Smooth muscle cell (in vitro differentiated cells): Measurements from ENCODE around the gene ZNF606. TPM values are rescaled to one million over a fixed set of nuclear protein-coding genes. Genes with fewer than 3 reads are reported as not detected.

Experiments
- DNase-seq: peaks from one replicate; lab custom pipeline; 2025; ENCODE audit not compliant: unreplicated experiment; lab: John Stamatoyannopoulos, UW
- H2AFZ ChIP-seq: fragments of 200-600 bp; sonication (generic); 2 replicates; pipeline ENCODE4 v1.6.0; 2016; ENCODE audit warnings: antibody characterized with exemption, low read depth, mild to moderate bottlenecking
- H3F3A ChIP-seq: fragments of 200-600 bp; sonication (generic); 2 replicates; pipeline ENCODE4 v1.6.0; 2017; ENCODE audit warnings: antibody characterized with exemption, low read depth
- H3K27ac ChIP-seq: fragments of 200-600 bp; sonication (generic); 2 replicates; pipeline ENCODE4 v1.5.1; 2016; ENCODE audit warnings: low read depth, mild to moderate bottlenecking
- H3K27me3 ChIP-seq: fragments of 200-600 bp; sonication (generic); 2 replicates; pipeline ENCODE4 v1.6.1; 2016; ENCODE audit warnings: low read depth, mild to moderate bottlenecking
- H3K36me3 ChIP-seq: fragments of 200-600 bp; sonication (generic); 2 replicates; pipeline ENCODE4 v1.5.1; 2016; ENCODE audit warnings: low read depth
- H3K4me1 ChIP-seq: fragments of 200-600 bp; sonication (generic); 2 replicates; pipeline ENCODE4 v1.5.1; 2016; ENCODE audit warnings: low read depth
- H3K4me2 ChIP-seq: fragments of 200-600 bp; sonication (generic); 2 replicates; pipeline ENCODE4 v1.6.0; 2016; ENCODE audit warnings: mild to moderate bottlenecking
- H3K4me3 ChIP-seq: fragments of 200-600 bp; sonication (generic); 2 replicates; pipeline ENCODE4 v1.5.1; 2016; ENCODE audit warnings: mild to moderate bottlenecking
- H3K79me2 ChIP-seq: fragments of 200-600 bp; sonication (generic); 2 replicates; pipeline ENCODE4 v1.6.0; 2016; ENCODE audit warnings: low read depth, mild to moderate bottlenecking
- H3K9ac ChIP-seq: fragments of 200-600 bp; sonication (generic); 2 replicates; pipeline ENCODE4 v1.6.0; 2016; ENCODE audit warnings: low read depth
- H3K9me3 ChIP-seq: fragments of 200-600 bp; sonication (generic); replicated peaks from 2 replicates; pipeline ENCODE4 v1.5.1; 2016; ENCODE audit warnings: low read depth
- H4K20me1 ChIP-seq: fragments of 200-600 bp; sonication (generic); 2 replicates; pipeline ENCODE4 v1.6.0; 2016; ENCODE audit warnings: low read depth
- CTCF ChIP-seq: fragments of 200-600 bp; sonication (generic); IDR thresholded peaks from 2 replicates; pipeline ENCODE4 v1.5.1; 2017; ENCODE audit warnings: borderline replicate concordance, mild to moderate bottlenecking, antibody characterized with exemption; ENCODE audit not compliant: insufficient read depth, poor library complexity, severe bottlenecking
- WGBS: methylation state at CpG from one replicate; pipeline ENCODE4 v1.1.7; 2016; ENCODE audit warnings: low lambda C conversion rate; 5-methylcytosine and 5-hydroxymethylcytosine counted together
- polyA plus RNA-seq: library from polyadenylated mRNA; unstranded; fragments of >200 nt; fragmentation: Nextera tagmentation; extraction: Ambion mirVana; gene quantifications from 2 replicates; pipeline ENCODE4 v1.2.1, GENCODE V29; 2016
- total RNA-seq: library from RNA; depleted of rRNA; stranded (reverse); fragments of >200 nt; gene quantifications from 2 replicates; pipeline ENCODE4 v1.2.3, GENCODE V29; 2014

ZNF606 gene
- total and polyA plus RNA-seq, 2 experiments from 2014 or later, result 5.2 to 18.6 TPM

DNA sequence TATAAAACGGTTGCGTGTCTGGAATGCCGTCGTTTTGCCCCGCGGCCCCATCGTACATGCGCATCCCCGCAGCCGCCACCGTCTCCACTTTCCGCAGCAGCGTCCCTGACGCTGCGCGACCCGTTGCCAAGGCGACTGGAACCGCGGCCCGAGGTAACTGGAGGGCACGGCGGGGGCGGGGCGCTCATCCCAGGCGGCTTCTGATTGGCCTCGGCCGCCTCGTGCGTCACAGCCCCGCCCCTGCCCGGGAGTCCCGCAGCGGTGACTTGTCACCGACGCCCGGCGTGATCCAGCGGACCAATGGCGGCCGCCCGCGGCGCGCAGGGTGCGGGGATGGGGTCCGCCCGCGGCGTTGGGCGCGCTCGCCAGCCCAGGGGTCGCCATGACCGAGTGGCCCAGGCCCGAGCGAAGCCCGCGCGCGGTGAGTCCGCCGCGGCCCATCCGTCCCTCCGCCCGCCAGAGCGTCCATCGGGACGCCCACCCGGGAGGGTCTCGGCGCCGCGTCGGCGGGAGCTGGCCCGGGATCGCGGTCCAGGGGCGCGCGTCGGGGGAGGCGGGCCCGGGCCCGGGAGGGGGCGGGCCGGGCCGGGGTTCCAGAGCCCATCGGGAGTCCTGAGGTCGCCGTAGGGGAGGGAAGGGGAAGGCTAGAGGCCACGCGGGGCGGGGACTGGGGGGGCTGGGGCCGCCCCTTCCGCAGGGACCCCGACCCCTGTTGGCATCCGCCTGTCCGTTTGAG is 31.3 kb upstream of the ZNF606 start, which contains the start of gene ZSCAN1:
Gene ZSCAN1 (plus strand): TSS at position 285 of the 736 bp plus-strand sequence. CDS start 3,812 bp downstream, outside the sequence.
- Histone ChIP-seq H3K36me3 (no peaks in the 10 kb centered on the region), H3K9ac (peak within 1 kb of the TSS; percentile 39), H3K4me3 (peak within 1 kb of the TSS; percentile 51), H3K27ac (peak within 1 kb of the TSS; percentile 32), H3K27me3 (no peaks in the 10 kb centered on the region), H3K4me1 (no peaks in the 10 kb centered on the region), H3F3A (no peaks in the 10 kb centered on the region), H3K9me3 (no peaks in the 10 kb centered on the region), H2AFZ (no peak within 1 kb of the TSS), H3K79me2 (no peaks in the 10 kb centered on the region), H3K4me2 (peak within 1 kb of the TSS; percentile 86), H4K20me1 (no peaks in the 10 kb centered on the region)
- TF ChIP-seq CTCF, result no peak
- DNase-seq, result peak; percentile 20
- under 1% methylated on average over 66 of the region's 101 CpGs for WGBS

DNA sequence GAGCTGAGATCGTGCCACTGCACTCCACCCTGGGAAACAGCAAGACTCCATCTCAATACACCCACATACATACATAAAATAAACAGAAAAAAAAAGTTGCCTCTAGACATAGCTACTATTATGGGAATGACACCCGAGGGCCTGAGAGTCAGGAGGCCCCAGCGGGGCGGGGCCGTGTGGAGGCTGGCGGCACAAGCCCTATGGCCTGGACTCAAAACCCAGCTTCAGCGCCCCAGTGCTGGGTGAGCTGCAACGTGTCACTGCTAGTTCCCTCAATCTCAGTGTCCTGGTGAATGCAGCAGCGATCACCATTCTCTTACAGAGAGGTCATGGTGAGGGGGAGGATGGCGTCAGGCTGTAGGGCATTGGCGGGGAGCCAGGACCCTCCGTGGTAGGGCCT is 22.0 kb upstream of the ZNF606 start:
- 92% methylated on average over 12 of the region's 12 CpGs for WGBS
- Histone ChIP-seq H3K4me3 (no peak overlapping the region), H3K9ac (no peak overlapping the region), H3F3A (no peaks in the 10 kb centered on the region), H3K4me1 (no peaks in the 10 kb centered on the region), H3K36me3 (no peaks in the 10 kb centered on the region), H3K79me2 (no peaks in the 10 kb centered on the region), H3K27me3 (no peaks in the 10 kb centered on the region), H3K27ac (no peak overlapping the region), H2AFZ (no peak overlapping the region), H3K4me2 (no peak overlapping the region), H4K20me1 (no peaks in the 10 kb centered on the region), H3K9me3 (no peaks in the 10 kb centered on the region)
- no peak for TF ChIP-seq CTCF
- no peak for DNase-seq

- 73% methylated on average over 4 of the region's 4 CpGs for WGBS
- Histone ChIP-seq H3K4me3 (no peak overlapping the region), H2AFZ (no peak overlapping the region), H3K4me1 (no peaks in the 10 kb centered on the region), H3K9me3 (no peaks in the 10 kb centered on the region), H3K27ac (no peak overlapping the region), H3K79me2 (no peaks in the 10 kb centered on the region), H3F3A (no peaks in the 10 kb centered on the region), H3K4me2 (no peak overlapping the region), H3K27me3 (no peaks in the 10 kb centered on the region), H3K9ac (no peak overlapping the region), H3K36me3 (no peaks in the 10 kb centered on the region), H4K20me1 (no peaks in the 10 kb centered on the region)
- DNase-seq, result no peak
- TF ChIP-seq CTCF, result no peak
These were observed 19.7 kb upstream of the ZNF606 start for GRCh38 chr19:58022283-58022660.
